Large intestine (tissue), 3 donors: ENCODE data around the gene NAA15. TPM values are rescaled to one million over a fixed set of nuclear protein-coding genes. Genes with fewer than 3 reads are reported as not detected.
"Not testable (repeated sequence)": the region's sequence is repeated elsewhere in the genome, so short reads cannot be mapped to it uniquely, and the experiment has no call there.

Experiments used
- DNase-seq, 2 donors: peaks; one replicate each; pipeline versions ENCODE4 v3.0.0 to v3.0.0-alpha.2; 2013
- H3K27ac ChIP-seq: one replicate; pipeline ENCODE4 v1.5.1; 2013; ENCODE audit warnings: low read length
- H3K27me3 ChIP-seq: 2 replicates; pipeline ENCODE4 v1.6.1; 2013; ENCODE audit warnings: low read length; ENCODE audit not compliant: control insufficient read depth, insufficient read depth
- H3K36me3 ChIP-seq: 2 replicates; pipeline ENCODE4 v1.6.1; 2013; ENCODE audit warnings: low read length; ENCODE audit not compliant: control insufficient read depth, insufficient read depth
- H3K4me1 ChIP-seq: one replicate; pipeline ENCODE4 v1.6.1; 2013; ENCODE audit warnings: low read length; ENCODE audit not compliant: control insufficient read depth, insufficient read depth
- H3K4me3 ChIP-seq: one replicate; pipeline ENCODE4 v1.5.1; 2013; ENCODE audit warnings: low read length
- H3K9me3 ChIP-seq: one replicate; pipeline ENCODE4 v1.6.1; 2013; ENCODE audit warnings: mild to moderate bottlenecking, low read depth, low read length, moderate library complexity; ENCODE audit not compliant: control insufficient read depth
- WGBS: methylation state at CpG from one replicate; pipeline ENCODE4 v1.1.5; 2013; ENCODE audit warnings: low lambda C conversion rate; ENCODE audit not compliant: insufficient coverage; 5-methylcytosine and 5-hydroxymethylcytosine counted together
- polyA plus RNA-seq: library from polyadenylated mRNA; unstranded; fragments of 120-200 nt; gene quantifications from one replicate; pipeline ENCODE4 v1.2.1, GENCODE V29; 2013

The NAA15 gene
- polyA plus RNA-seq, 1 donor = 24.2 TPM

DNA sequence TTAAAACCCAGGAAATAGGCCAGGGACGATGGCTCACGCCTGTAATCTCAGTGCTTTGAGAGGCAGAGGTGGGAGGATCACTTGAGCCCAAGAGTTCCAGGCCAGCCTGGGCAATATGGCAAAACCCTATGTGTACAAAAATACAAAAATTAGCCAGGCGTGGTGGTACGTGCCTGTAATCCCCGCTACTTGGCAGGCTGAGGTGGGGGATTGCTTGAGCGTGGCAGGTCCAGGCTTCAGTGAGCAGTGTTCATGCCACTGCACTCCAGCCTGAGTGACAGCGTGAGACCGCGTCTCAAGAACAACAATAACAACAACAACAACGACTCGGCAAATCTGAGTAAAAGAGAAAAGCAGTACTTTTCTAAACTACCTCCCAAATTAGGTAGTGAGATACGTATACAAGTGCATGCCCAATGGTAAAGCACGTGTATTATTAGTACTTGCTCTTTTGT lies 13.9 kb downstream of the NAA15 start:
- WGBS = no CpG with 5 or more reads among the region's 13 CpGs

DNA sequence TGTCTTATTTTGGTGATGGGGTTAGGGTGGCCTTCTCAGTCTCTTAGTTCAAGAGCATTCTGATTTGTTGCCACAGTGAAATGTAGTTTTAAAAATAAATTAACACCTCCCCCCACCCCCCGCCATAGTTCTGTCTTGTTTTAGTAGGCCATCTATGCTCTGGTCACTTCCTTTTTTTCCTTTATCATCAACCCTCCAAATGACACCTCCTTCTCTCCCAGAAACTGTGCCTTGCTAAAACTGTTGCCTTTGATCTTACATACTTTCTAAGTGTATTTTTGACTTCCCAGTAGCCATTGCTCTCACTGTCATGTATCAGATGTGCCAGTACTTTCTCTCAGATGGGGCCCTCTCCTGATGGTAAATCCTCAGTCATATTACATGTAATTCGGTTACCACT lies 15.4 kb downstream of the NAA15 start:
- no peak overlapping the region for H3K4me3 ChIP-seq
- H3K9me3 ChIP-seq = no peaks in the 10 kb centered on the region
- DNase-seq = no peak
- no peaks in the 10 kb centered on the region for H3K36me3 ChIP-seq
- no peak overlapping the region for H3K27ac ChIP-seq
- WGBS = 100% methylated on average over 1 of the region's 2 CpGs
- H3K27me3 ChIP-seq = no peaks in the 10 kb centered on the region
- no peaks in the 10 kb centered on the region for H3K4me1 ChIP-seq

More for the DNA sequence above, 13.9 kb downstream of the NAA15 start:
- Histone ChIP-seq H3K9me3 (no peaks in the 10 kb centered on the region), H3K27me3 (no peaks in the 10 kb centered on the region), H3K4me3 (no peak overlapping the region), H3K4me1 (no peaks in the 10 kb centered on the region), H3K27ac (no peak overlapping the region), H3K36me3 (no peaks in the 10 kb centered on the region)
- DNase-seq = no peak

DNA sequence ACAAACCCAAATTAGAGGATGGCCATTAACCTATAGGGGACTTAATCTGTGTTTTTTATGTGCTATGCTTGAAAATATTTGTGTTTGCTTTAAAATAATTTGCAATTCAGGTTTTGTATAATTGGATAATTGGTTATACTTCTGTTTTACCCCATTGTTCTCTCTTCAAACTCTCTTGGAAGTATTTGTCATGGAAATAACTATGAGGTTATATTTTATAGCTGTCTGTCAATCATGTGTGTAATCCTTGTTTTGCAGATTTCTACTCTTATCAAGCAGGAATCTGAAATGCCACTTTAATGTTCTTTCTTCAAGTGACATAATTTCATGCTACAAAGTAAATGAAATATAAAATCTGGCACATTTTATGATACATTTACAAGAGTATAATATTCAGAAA lies 16.3 kb downstream of the NAA15 start:
- Histone ChIP-seq H3K4me1 (no peaks in the 10 kb centered on the region), H3K27ac (no peak overlapping the region), H3K27me3 (no peaks in the 10 kb centered on the region), H3K4me3 (no peak overlapping the region), H3K9me3 (no peaks in the 10 kb centered on the region), H3K36me3 (no peaks in the 10 kb centered on the region)
- no peak for DNase-seq

DNA sequence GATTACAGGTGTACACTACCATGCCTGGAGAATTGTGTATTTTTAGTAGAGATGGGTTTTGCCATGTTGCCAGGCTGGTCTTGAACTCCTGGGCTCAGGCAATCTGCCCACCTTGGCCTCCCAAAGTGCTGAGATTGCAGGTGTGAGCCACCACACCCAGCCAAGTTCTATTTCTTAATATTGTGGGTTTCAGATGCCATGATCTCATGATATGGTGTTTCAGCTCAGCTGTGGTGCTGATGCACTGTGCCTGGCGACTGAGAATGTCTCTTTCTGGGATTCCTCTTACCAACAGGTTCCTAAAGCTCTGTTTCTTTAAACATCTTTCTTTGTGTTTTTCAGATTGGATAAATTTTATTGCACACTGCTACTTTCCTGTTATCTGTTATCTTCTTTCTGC lies 18.3 kb downstream of the NAA15 start:
- H3K36me3 ChIP-seq = no peaks in the 10 kb centered on the region
- no peak overlapping the region for H3K27ac ChIP-seq
- 67% methylated on average over 1 of the region's 1 CpG for WGBS

DNA sequence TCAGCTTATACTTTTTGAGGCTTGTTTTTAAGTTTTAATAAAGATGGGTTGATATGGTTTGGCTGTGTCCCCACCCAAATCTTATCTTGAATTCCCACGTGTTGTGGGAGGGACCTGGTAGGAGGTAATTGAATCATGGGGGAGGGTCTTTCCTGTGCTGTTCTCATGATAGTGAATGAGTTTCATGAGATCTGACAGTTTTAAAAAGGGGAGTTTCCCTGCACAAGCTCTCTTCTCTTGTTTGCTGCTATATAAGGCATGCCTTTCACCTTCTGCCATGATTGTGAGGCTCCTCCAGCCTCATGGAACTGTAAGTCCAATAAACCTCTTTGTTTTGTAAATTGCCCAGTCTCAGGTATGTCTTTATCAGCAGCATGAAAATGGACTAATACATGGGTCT lies 20.8 kb downstream of the NAA15 start:
- H3K36me3 ChIP-seq, H3K27me3 ChIP-seq, H3K4me3 ChIP-seq, H3K4me1 ChIP-seq, H3K27ac ChIP-seq, H3K9me3 ChIP-seq, DNase-seq: not testable (repeated sequence)
- WGBS = no CpG with 5 or more reads among the region's 1 CpG

More for the DNA sequence above, 18.3 kb downstream of the NAA15 start:
- H3K9me3 ChIP-seq = no peaks in the 10 kb centered on the region
- H3K27me3 ChIP-seq = no peaks in the 10 kb centered on the region
- DNase-seq = no peak
- H3K4me1 ChIP-seq = no peaks in the 10 kb centered on the region
- no peak overlapping the region for H3K4me3 ChIP-seq

DNA sequence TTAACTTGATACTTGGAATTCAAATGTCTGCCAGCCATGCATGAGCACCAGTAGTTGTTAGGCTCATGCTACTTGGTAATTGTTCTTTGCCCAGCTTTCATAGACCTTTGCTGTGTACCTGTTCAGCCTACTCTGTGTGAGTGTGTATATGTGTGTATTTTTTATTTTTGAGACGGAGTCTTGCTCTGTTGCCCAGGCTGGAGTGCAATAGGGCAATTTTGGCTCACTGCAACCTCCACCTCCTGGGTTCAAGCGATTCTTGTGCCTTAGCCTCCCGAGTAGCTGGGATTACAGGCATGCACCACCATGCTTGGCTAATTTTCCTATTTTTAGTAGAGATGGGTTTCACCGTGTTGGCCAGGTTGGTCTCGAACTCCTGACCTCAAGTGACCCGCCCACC lies 21.2 kb downstream of the NAA15 start:
- no CpG with 5 or more reads among the region's 6 CpGs for WGBS
- not testable (repeated sequence) for H3K36me3 ChIP-seq

DNA sequence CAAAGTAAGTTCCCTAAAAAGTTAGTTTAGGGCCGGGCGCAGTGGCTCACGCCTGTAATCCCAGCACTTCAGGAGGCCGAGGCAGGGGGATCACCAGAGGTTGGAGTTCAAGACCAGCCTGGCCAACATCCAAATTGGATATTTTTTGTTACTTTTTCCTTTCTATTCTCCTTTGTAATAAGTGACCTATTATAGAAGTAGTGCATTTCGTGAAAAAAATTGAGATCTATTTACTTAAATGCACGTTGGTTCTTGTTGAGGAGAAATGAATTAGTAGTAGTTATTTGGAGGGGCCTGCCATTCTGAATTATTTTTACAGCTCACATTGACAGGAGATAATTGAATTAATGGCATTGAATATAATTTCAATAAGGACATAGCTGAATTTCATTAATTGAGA lies 23.3 kb downstream of the NAA15 start:
- no peak for DNase-seq
- Histone ChIP-seq H3K27me3 (no peaks in the 10 kb centered on the region), H3K27ac (no peak overlapping the region), H3K4me1 (no peaks in the 10 kb centered on the region), H3K4me3 (no peak overlapping the region), H3K9me3 (peaks cover 5% of the 10 kb centered on the region), H3K36me3 (peaks cover 11% of the 10 kb centered on the region)
- WGBS = 17% methylated on average over 1 of the region's 6 CpGs

More for the DNA sequence above, 21.2 kb downstream of the NAA15 start:
- H3K27me3 ChIP-seq, H3K9me3 ChIP-seq, H3K4me1 ChIP-seq, H3K27ac ChIP-seq, DNase-seq, H3K4me3 ChIP-seq: not testable (repeated sequence)

DNA sequence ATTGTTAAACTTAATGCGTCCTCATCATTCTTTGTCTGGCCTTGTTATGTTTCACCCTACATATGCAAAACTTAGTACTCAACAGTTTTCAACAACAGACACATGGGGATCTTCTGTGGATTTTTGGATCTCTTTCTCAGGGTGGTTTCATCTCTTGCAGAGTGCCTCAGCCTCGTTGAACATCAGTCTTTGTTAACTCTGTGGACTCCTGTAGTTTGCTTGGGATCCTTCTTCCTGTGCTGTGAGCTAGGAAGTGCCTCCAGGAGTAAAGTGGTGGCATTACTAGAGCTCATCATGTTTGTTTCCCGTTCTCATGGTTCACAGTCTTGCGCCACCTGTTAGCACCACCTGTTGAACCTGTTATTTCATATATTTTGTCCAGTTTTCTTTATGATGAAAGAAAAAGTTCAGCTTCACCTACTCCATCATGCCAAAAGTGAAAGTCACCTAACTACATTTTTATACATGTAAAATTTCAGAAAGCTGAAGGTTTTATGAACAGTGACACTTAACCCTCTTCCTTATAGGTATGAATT lies 28.4 kb downstream of the NAA15 start:
- no CpG with 5 or more reads among the region's 4 CpGs for WGBS
- Histone ChIP-seq H3K4me3 (no peak overlapping the region), H3K9me3 (peaks cover 5% of the 10 kb centered on the region)

DNA sequence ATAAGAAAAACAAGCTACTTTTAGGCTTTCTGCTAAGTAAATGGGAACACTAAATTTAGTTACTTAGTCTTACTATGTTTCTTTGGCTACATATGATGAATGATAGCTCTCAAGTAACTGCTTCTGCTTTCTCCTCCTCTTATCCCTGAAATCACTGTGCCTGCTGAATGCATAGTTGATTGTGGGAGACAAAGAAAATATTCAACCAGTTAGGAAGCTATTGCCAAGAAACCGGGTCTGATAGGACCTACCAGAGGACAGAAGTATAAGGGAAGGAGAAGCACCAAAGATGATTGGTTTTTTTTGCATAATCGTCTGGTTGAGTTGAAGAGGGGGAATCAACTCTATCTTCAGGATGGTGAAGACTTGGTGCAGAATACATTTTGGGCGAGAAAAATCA lies 29.0 kb downstream of the NAA15 start:
- no peaks in the 10 kb centered on the region for H3K4me1 ChIP-seq
- no peak overlapping the region for H3K27ac ChIP-seq
- no peak overlapping the region for H3K4me3 ChIP-seq
- DNase-seq = no peak
- no peaks in the 10 kb centered on the region for H3K27me3 ChIP-seq
- peaks cover 15% of the 10 kb centered on the region for H3K36me3 ChIP-seq
- 100% methylated on average over 1 of the region's 3 CpGs for WGBS
- H3K9me3 ChIP-seq = peaks cover 5% of the 10 kb centered on the region

More for the DNA sequence above, 28.4 kb downstream of the NAA15 start:
- H3K4me1 ChIP-seq = no peaks in the 10 kb centered on the region
- no peak for DNase-seq
- H3K27ac ChIP-seq = no peak overlapping the region
- no peaks in the 10 kb centered on the region for H3K27me3 ChIP-seq
- peaks cover 15% of the 10 kb centered on the region for H3K36me3 ChIP-seq

DNA sequence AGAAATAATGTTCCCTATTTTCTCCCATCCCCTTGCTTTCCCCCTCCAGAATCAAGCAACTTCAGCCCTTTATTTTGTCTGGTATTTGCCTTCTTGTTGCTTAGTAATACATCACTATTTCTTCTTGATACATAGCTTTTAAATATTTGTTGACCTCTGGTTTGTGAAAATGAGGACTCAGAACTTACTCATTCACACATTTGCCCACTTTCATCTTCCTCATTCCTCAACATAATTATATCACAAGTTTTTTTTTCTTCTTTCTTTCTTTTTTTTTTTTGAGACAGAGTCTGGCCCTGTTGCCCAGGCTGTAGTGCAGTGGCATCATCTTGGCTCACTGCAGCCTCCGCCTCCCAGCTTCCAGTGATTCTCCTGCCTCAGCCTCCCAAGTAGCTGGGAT lies 29.9 kb downstream of the NAA15 start:
- Histone ChIP-seq H3K4me3 (no peak overlapping the region), H3K9me3 (peaks cover 5% of the 10 kb centered on the region), H3K36me3 (peaks cover 19% of the 10 kb centered on the region), H3K27ac (no peak overlapping the region), H3K27me3 (no peaks in the 10 kb centered on the region), H3K4me1 (no peaks in the 10 kb centered on the region)
- DNase-seq = no peak
- no CpG with 5 or more reads among the region's 1 CpG for WGBS

DNA sequence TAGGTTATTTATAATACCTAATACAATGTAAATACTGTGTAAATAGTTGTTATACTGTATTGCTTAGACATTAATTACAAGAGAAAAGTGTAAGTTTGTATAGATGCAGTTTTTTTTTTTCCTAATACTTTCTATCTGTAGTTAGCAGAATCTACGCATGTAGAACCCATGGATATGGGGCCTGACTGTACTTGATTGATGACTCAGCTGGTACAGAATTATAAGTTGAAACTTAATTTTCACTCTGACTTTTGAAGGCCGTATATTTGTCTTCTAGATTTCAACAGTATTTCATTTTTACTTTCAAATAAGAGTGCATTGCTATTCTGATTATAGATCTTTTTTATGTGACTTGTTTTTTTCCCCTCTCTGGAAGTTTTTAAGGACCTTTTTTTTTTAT lies 31.7 kb downstream of the NAA15 start:
- Histone ChIP-seq H3K27me3 (no peaks in the 10 kb centered on the region), H3K4me1 (no peaks in the 10 kb centered on the region), H3K9me3 (peaks cover 5% of the 10 kb centered on the region), H3K27ac (no peak overlapping the region), H3K36me3 (peaks cover 19% of the 10 kb centered on the region), H3K4me3 (no peak overlapping the region)
- 100% methylated on average over 1 of the region's 2 CpGs for WGBS
- DNase-seq = no peak
